ENCODE data around the gene RERE. TPM values are rescaled to one million over a fixed set of nuclear protein-coding genes. Genes with fewer than 3 reads are reported as not detected.

RERE gene
- total RNA-seq, 6 experiments from 2014 or later, result 36.5 to 41.6 (median 37.5) TPM

DNA sequence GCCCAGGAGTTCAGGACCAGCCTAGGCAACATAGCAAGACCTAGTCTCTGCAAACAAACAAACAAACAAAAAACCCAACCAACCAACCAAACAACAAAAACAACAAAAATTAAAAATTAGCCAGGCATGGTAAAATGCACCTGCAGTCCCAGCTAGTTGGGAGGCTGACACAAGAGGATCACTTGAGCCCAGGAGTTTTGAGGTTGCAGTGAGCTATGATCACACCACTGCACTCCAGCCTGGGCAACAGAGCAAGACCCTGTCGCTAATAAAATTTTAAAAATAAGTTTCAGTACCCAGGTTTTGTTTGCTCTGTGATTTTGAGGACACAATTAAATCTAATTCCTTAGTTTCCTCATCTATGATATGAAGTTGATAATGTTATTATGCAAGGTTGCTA is 298.3 kb downstream of the RERE start:
- DNase-seq, result no peak
- no peaks in the 10 kb centered on the region; the same call in none of the 2 replicates for H3K27me3 Mint-ChIP-seq (ENCODE audit: insufficient read depth)
- TF ChIP-seq, protein P1, sequence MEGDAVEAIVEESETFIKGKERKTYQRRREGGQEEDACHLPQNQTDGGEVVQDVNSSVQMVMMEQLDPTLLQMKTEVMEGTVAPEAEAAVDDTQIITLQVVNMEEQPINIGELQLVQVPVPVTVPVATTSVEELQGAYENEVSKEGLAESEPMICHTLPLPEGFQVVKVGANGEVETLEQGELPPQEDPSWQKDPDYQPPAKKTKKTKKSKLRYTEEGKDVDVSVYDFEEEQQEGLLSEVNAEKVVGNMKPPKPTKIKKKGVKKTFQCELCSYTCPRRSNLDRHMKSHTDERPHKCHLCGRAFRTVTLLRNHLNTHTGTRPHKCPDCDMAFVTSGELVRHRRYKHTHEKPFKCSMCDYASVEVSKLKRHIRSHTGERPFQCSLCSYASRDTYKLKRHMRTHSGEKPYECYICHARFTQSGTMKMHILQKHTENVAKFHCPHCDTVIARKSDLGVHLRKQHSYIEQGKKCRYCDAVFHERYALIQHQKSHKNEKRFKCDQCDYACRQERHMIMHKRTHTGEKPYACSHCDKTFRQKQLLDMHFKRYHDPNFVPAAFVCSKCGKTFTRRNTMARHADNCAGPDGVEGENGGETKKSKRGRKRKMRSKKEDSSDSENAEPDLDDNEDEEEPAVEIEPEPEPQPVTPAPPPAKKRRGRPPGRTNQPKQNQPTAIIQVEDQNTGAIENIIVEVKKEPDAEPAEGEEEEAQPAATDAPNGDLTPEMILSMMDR (IDR thresholded peaks at IDR 0.05), result no peak
- H3K4me1 Mint-ChIP-seq (ENCODE audit: low read depth), result peaks cover 36% of the 10 kb centered on the region
- H3K9me3 Mint-ChIP-seq, result no peaks in the 10 kb centered on the region
- peaks cover 4% of the 10 kb centered on the region; the same call in 1 of the 2 replicates for H3K36me3 Mint-ChIP-seq (ENCODE audit: low read depth)
- H3K27ac Mint-ChIP-seq, result no peak overlapping the region; the same call in 1 of the 2 replicates
- no peak overlapping the region for H3K4me3 Mint-ChIP-seq

DNA sequence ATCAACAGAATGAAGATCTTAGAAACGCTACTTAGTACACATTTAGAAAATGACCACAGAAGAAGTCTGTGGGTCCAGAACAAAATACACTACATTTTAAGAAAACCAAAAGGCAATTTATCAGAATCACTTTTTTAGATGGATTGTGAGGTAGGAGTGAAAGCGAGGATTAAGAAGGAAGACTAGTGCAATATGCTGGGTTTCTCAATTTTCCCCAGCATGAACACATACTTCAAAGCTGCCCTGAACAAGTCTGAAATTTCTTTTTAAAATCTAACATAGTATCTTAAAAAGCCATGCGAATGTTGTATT is 299.0 kb downstream of the RERE start:
- Mint-ChIP-seq H3K27ac (peak overlapping the region; percentile 95), H3K4me3 (no peak overlapping the region), H3K36me3 (ENCODE audit: low read depth) (peaks cover 4% of the 10 kb centered on the region; the same call in 1 of the 2 replicates), H3K27me3 (ENCODE audit: insufficient read depth) (no peaks in the 10 kb centered on the region; the same call in 1 of the 2 replicates), H3K9me3 (no peaks in the 10 kb centered on the region), H3K4me1 (ENCODE audit: low read depth) (peaks cover 36% of the 10 kb centered on the region)
- no peak for DNase-seq
- TF ChIP-seq, protein P1 (IDR thresholded peaks at IDR 0.05), result no peak

DNA sequence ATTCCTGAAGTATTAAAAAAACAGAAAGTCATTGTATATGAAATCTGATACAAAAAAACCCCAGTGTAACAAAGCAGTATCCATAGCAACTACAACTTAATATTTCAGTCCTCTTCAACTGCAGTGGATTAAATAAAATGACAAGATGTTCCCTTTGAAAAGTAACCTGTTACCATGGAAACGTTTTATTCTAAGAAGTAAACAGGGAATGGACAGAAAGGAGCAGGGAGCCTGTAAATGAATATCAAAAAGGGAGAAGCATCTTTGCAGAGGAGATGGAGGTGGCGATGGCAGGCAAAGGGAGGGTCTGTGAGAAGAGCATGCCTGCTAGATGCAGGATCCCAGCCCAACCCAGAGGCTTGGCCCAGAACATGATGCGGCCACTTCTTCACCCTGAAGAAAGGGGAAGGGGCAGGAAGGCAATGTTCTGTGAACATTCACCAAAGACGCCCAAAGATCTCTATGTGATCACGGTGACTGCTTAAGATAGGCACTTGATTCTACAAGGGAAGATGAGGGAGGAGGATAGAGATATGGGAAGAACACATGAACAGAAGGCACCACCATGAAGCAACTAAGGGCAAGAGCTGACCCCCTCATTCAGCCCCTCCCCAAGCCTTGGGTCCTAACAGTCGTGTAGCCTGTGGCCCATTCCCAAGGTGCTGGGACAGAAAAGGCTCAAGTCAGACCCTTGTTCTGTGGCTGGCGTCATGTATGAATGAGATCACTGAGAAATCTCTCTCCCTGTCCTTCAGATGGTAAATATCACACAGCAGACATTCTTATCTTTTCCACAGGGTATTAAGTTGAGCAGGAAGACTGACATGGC is 299.6 kb downstream of the RERE start:
- Mint-ChIP-seq H3K36me3 (ENCODE audit: low read depth) (peaks cover 4% of the 10 kb centered on the region; the same call in 1 of the 2 replicates), H3K27ac (peak overlapping the region; percentile 95), H3K9me3 (no peaks in the 10 kb centered on the region), H3K4me3 (peak overlapping the region; percentile 8; the same call in 1 of the 2 replicates), H3K4me1 (ENCODE audit: low read depth) (peaks cover 36% of the 10 kb centered on the region), H3K27me3 (ENCODE audit: insufficient read depth) (no peaks in the 10 kb centered on the region; the same call in 1 of the 2 replicates)
- peak; percentile 55 for DNase-seq
- TF ChIP-seq, protein P1 (IDR thresholded peaks at IDR 0.05), result no peak

DNA sequence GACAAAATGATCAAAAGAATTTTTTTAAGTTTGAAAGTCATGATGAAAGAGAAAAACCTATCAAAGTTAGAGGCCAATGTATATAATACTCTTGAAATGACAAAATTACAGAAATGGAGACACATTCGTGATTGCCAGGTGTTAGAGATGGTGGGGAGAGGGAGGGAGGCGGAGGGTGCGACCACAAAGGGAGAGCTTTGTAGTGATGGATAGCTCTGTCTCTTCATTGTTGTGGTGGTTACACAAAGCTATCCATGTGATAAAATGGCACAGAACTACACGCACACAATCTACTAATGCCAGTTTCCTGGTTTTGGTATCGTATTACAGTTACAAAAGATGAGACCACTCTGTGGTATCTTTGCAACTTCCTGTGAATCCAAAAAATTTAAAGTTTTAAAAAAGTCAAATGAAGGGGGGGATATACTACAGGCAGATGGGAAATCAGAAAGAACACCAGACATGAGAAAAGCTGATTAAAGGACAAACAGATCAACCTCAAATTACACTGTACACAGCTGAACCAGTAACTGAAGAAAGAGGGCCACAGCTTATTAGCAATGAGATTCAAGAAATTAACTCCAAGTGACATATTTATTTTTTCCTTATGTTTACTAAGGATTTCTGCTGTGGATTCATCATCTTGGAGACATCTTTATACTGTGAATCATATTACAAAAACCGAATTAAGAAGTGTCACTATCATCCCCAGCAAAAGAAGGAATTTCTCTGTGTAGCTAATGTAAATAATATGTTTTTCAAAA is 300.5 kb downstream of the RERE start:
- peaks cover 6% of the 10 kb centered on the region for H3K36me3 Mint-ChIP-seq (ENCODE audit: low read depth)
- TF ChIP-seq, protein P1 (IDR thresholded peaks at IDR 0.05), result no peak
- no peaks in the 10 kb centered on the region; the same call in 1 of the 2 replicates for H3K27me3 Mint-ChIP-seq (ENCODE audit: insufficient read depth)
- peaks cover 37% of the 10 kb centered on the region for H3K4me1 Mint-ChIP-seq (ENCODE audit: low read depth)
- peak overlapping the region; percentile 95 for H3K27ac Mint-ChIP-seq
- H3K4me3 Mint-ChIP-seq, result peak overlapping the region; percentile 60
- peak; percentile 57 for DNase-seq
- no peaks in the 10 kb centered on the region for H3K9me3 Mint-ChIP-seq

DNA sequence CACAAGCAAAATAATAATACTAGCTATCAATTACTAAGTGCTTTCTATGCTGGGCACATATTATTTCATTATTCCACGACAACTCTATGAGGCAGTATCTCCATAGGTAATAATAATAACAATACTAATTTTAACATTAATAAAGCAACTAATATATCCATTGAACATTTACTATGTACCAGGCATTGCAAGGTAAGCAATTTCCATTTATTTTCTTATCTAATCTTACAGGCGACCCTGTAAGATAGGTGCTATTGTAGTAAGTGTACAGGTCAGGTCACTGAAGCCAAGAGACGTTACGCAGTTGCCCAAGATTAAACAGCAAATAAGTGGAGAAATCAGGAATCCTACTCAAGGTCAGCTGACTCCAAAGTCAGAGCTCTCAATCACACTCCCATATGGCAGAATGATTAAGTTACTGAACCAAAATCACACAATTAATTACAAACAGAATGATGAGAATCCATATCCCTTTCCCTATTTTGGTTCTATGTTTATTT is 301.1 kb downstream of the RERE start:
- TF ChIP-seq, protein P1 (IDR thresholded peaks at IDR 0.05), result no peak
- DNase-seq, result no peak
- Mint-ChIP-seq H3K4me3 (peak overlapping the region; percentile 60; the same call in 1 of the 2 replicates), H3K27ac (peak overlapping the region; percentile 95), H3K9me3 (no peaks in the 10 kb centered on the region), H3K27me3 (ENCODE audit: insufficient read depth) (no peaks in the 10 kb centered on the region; the same call in 1 of the 2 replicates), H3K36me3 (ENCODE audit: low read depth) (peaks cover 6% of the 10 kb centered on the region), H3K4me1 (ENCODE audit: low read depth) (peaks cover 40% of the 10 kb centered on the region)

Measured in HFFc6 (cell line).